Cardiac fibroblast (primary cell): ENCODE results near the gene JADE2.

Experiments
- DNase-seq, 2 donors: peaks; one replicate each; pipeline versions ENCODE4 v3.0.0 to v3.0.0-alpha.2; 2010; ENCODE audit warnings: low read depth in 2 of 2
- H3K4me3 ChIP-seq, 2 donors: replicated peaks in 1 of 2; 1 replicate in 1 of 2; 2 replicates in 1 of 2; pipeline ENCODE4 v1.5.1; 2011; ENCODE audit warnings: low read depth in 2 of 2, low read length in 2 of 2, mild to moderate bottlenecking in 2 of 2, moderate library complexity in 1 of 2
- CTCF ChIP-seq: IDR thresholded peaks from one replicate; pipeline ENCODE4 v1.5.1; 2011; ENCODE audit warnings: low read depth, mild to moderate bottlenecking, low read length, inconsistent platforms

JADE2 gene

GRCh38 chr5:134567641-134568336 is 42.3 kb downstream of the JADE2 start:
- peak; percentile 72 to 93 for DNase-seq
- TF ChIP-seq CTCF = no peak
- H3K4me3 ChIP-seq = no peak overlapping the region

- H3K4me3 ChIP-seq = no peak overlapping the region
- no peak for DNase-seq
- no peak for TF ChIP-seq CTCF
Observed at GRCh38 chr5:134568337-134568700, 42.8 kb downstream of the JADE2 start.

GRCh38 chr5:134568761-134569695 is 43.6 kb downstream of the JADE2 start:
- no peak overlapping the region for H3K4me3 ChIP-seq
- no peak for TF ChIP-seq CTCF
- peak; percentile 77 to 88 for DNase-seq

DNA sequence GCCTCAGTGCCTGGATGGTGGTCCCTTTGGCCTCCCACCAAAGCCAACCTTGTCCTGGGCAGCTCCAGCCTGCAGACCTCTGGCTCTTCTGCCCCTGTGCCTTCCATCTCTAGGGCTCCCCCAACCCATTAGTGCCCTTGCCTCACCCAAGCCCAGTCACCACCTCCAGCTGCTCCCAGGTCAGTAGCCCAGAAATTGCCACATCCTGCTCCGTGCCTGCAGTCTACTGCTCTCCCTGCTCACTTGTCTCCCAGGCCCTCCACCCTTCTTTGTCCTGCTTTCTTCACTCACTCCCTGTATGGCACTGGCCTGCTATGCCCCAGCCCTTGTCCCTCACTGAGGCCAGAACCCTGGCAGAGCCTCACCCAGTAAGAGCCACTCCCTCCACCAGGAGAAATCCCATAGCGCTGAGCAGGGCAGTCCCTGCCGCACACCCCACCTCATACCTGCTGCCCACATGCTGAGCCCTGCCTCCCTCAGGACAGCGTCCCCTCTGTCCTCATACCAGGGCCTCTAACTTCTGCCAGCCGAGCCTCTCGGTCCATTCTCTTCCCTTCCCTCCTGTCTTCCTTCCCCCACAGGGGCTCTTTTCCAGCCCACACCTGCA is 44.4 kb downstream of the JADE2 start:
- no peak for TF ChIP-seq CTCF

DNA sequence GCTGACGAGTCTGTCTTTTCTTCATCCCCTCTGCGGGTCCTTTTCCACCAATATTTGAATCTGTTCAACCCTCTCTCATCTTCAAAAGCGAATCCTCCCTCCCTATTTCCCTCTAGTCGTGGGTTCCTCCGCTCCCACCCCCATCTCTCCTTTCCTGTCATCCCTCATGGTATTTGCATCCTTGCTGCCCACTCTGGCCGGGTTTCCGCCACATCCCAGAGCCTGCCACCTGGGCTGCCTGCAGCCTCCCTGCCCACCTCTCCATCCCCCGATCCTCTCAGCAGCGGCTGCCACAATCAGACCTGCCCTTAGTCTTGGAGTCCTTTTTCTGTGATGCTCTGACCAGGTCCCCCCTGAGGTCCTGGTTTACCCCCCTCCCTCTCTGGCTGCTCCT is 44.9 kb downstream of the JADE2 start:
- TF ChIP-seq CTCF = no peak
- DNase-seq = no peak

More for the DNA sequence above, 44.4 kb downstream of the JADE2 start:
- no peak for DNase-seq
- H3K4me3 ChIP-seq = no peak overlapping the region

DNA sequence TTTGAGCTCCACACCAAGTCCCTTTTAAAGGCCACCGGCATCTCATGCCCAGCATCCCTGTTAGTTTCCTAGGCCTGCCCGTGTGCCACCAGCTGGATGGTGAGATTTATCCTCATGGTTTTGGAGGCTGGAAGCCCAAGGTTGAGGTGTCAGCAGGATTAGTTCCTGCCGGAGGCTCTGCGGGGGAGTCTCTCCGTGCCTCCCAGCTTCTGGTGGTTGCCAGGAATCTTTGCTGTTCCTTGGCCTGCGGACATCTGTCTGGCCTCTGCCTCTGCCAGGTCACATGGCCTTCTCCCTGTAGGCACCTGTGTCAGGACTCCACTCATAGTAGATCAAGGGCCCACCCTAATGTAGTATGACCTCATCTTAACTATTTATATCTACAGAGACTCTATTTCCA is 45.4 kb downstream of the JADE2 start:
- TF ChIP-seq CTCF = no peak
- no peak for DNase-seq
- H3K4me3 ChIP-seq = no peak overlapping the region

More for the DNA sequence above, 44.9 kb downstream of the JADE2 start:
- H3K4me3 ChIP-seq = no peak overlapping the region
